ENCODE data around the gene ANKRD33B.

ANKRD33B gene

GRCh38 chr5:10666531-10667299 lies 102.8 kb downstream of the ANKRD33B start:
- H3K36me3 Mint-ChIP-seq, result no peaks in the 10 kb centered on the region
- no peak overlapping the region for H3K4me3 Mint-ChIP-seq
- no peaks in the 10 kb centered on the region for H3K9me3 Mint-ChIP-seq
- H3K27ac Mint-ChIP-seq, result no peak overlapping the region
- CTCF ChIA-PET, result interaction anchor here (1.2 kb wide), 1 partner anchor 10 kb away, joined by 4 read pairs; no protein-coding TSS in a partner anchor
- H3K27me3 Mint-ChIP-seq, result peaks cover 11% of the 10 kb centered on the region
- H3K4me1 Mint-ChIP-seq, result no peaks in the 10 kb centered on the region
- no peak for DNase-seq

GRCh38 chr5:10667431-10668057 lies 103.7 kb downstream of the ANKRD33B start:
- Mint-ChIP-seq H3K9me3 (no peaks in the 10 kb centered on the region), H3K4me3 (no peak overlapping the region), H3K27ac (no peak overlapping the region), H3K27me3 (peaks cover 9% of the 10 kb centered on the region), H3K4me1 (no peaks in the 10 kb centered on the region), H3K36me3 (no peaks in the 10 kb centered on the region)
- CTCF ChIA-PET, result no interaction called here
- DNase-seq, result no peak

GRCh38 chr5:10668697-10669096 lies 104.8 kb downstream of the ANKRD33B start:
- Mint-ChIP-seq H3K9me3 (no peaks in the 10 kb centered on the region), H3K4me3 (no peak overlapping the region), H3K27ac (no peak overlapping the region), H3K4me1 (no peaks in the 10 kb centered on the region), H3K27me3 (peaks cover 11% of the 10 kb centered on the region), H3K36me3 (no peaks in the 10 kb centered on the region)
- CTCF ChIA-PET, result interaction anchor here (0.6 kb wide), 1 partner anchor 85 kb away, joined by 3 read pairs; no protein-coding TSS in a partner anchor
- no peak for DNase-seq

- peaks cover 11% of the 10 kb centered on the region for H3K27me3 Mint-ChIP-seq
- H3K27ac Mint-ChIP-seq, result no peak overlapping the region
- H3K4me1 Mint-ChIP-seq, result no peaks in the 10 kb centered on the region
- no peaks in the 10 kb centered on the region for H3K36me3 Mint-ChIP-seq
- no peak for DNase-seq
- H3K4me3 Mint-ChIP-seq, result no peak overlapping the region
- CTCF ChIA-PET, result no interaction called here
- H3K9me3 Mint-ChIP-seq, result no peaks in the 10 kb centered on the region
These were observed 106.1 kb downstream of the ANKRD33B start for GRCh38 chr5:10669983-10670382.

- no peak overlapping the region for H3K27ac Mint-ChIP-seq
- no peak for DNase-seq
- H3K4me3 Mint-ChIP-seq, result no peak overlapping the region
- CTCF ChIA-PET, result no interaction called here
- H3K27me3 Mint-ChIP-seq, result peaks cover 11% of the 10 kb centered on the region
- no peaks in the 10 kb centered on the region for H3K36me3 Mint-ChIP-seq
- no peaks in the 10 kb centered on the region for H3K9me3 Mint-ChIP-seq
- H3K4me1 Mint-ChIP-seq, result no peaks in the 10 kb centered on the region
These were observed 107.5 kb downstream of the ANKRD33B start for GRCh38 chr5:10671041-10672008.

- Mint-ChIP-seq H3K27ac (no peak overlapping the region), H3K4me3 (no peak overlapping the region), H3K27me3 (peaks cover 11% of the 10 kb centered on the region), H3K9me3 (no peaks in the 10 kb centered on the region), H3K4me1 (no peaks in the 10 kb centered on the region), H3K36me3 (peaks cover 7% of the 10 kb centered on the region)
- no peak for DNase-seq
- CTCF ChIA-PET, result no interaction called here
These were observed 108.5 kb downstream of the ANKRD33B start for GRCh38 chr5:10672146-10673016.

- no peak for DNase-seq
- CTCF ChIA-PET, result no interaction called here
- Mint-ChIP-seq H3K4me1 (no peaks in the 10 kb centered on the region), H3K27ac (no peak overlapping the region), H3K36me3 (peaks cover 13% of the 10 kb centered on the region), H3K27me3 (peaks cover 11% of the 10 kb centered on the region), H3K4me3 (no peak overlapping the region), H3K9me3 (peaks cover 3% of the 10 kb centered on the region)
These were observed 109.1 kb downstream of the ANKRD33B start for GRCh38 chr5:10673017-10673389.

- Mint-ChIP-seq H3K9me3 (peaks cover 3% of the 10 kb centered on the region), H3K4me3 (no peak overlapping the region), H3K36me3 (peaks cover 14% of the 10 kb centered on the region), H3K27me3 (peaks cover 11% of the 10 kb centered on the region), H3K27ac (no peak overlapping the region), H3K4me1 (no peaks in the 10 kb centered on the region)
- peak; percentile 11 for DNase-seq
- CTCF ChIA-PET, result no interaction called here
These were observed 109.5 kb downstream of the ANKRD33B start for GRCh38 chr5:10673407-10673806.

- no peak overlapping the region for H3K27ac Mint-ChIP-seq
- no peak overlapping the region for H3K4me3 Mint-ChIP-seq
- peaks cover 17% of the 10 kb centered on the region for H3K36me3 Mint-ChIP-seq
- no peak for DNase-seq
- CTCF ChIA-PET, result no interaction called here
- H3K27me3 Mint-ChIP-seq, result peaks cover 11% of the 10 kb centered on the region
- peaks cover 3% of the 10 kb centered on the region for H3K9me3 Mint-ChIP-seq
- no peaks in the 10 kb centered on the region for H3K4me1 Mint-ChIP-seq
These were observed 110.2 kb downstream of the ANKRD33B start for GRCh38 chr5:10674096-10674495.

- Mint-ChIP-seq H3K27ac (no peak overlapping the region), H3K4me1 (no peaks in the 10 kb centered on the region), H3K27me3 (peaks cover 11% of the 10 kb centered on the region), H3K36me3 (peaks cover 18% of the 10 kb centered on the region), H3K9me3 (peaks cover 3% of the 10 kb centered on the region), H3K4me3 (no peak overlapping the region)
- CTCF ChIA-PET, result interaction anchor here (1.3 kb wide), 1 partner anchor 15 kb away, joined by 4 read pairs; no protein-coding TSS in a partner anchor
- no peak for DNase-seq
These were observed 110.7 kb downstream of the ANKRD33B start for GRCh38 chr5:10674582-10674981.

- CTCF ChIA-PET, result interaction anchor here (1.3 kb wide), 1 partner anchor 14 kb away, joined by 4 read pairs; no protein-coding TSS in a partner anchor
- H3K27me3 Mint-ChIP-seq, result peaks cover 11% of the 10 kb centered on the region
These were observed 111.4 kb downstream of the ANKRD33B start for GRCh38 chr5:10675177-10675700.

GRCh38 chr5:10676224-10676623 lies 112.4 kb downstream of the ANKRD33B start:
- Mint-ChIP-seq H3K4me3 (no peak overlapping the region), H3K4me1 (no peaks in the 10 kb centered on the region), H3K27me3 (peaks cover 6% of the 10 kb centered on the region), H3K9me3 (peaks cover 3% of the 10 kb centered on the region), H3K36me3 (peaks cover 30% of the 10 kb centered on the region), H3K27ac (no peak overlapping the region)
- DNase-seq, result no peak
- CTCF ChIA-PET, result no interaction called here

More at GRCh38 chr5:10675177-10675700, 111.4 kb downstream of the ANKRD33B start:
- no peaks in the 10 kb centered on the region for H3K4me1 Mint-ChIP-seq
- DNase-seq, result no peak
- peaks cover 3% of the 10 kb centered on the region for H3K9me3 Mint-ChIP-seq
- H3K27ac Mint-ChIP-seq, result no peak overlapping the region
- H3K4me3 Mint-ChIP-seq, result no peak overlapping the region
- peaks cover 24% of the 10 kb centered on the region for H3K36me3 Mint-ChIP-seq

- H3K36me3 Mint-ChIP-seq, result peaks cover 30% of the 10 kb centered on the region
- CTCF ChIA-PET, result no interaction called here
- H3K9me3 Mint-ChIP-seq, result peaks cover 3% of the 10 kb centered on the region
- H3K27ac Mint-ChIP-seq, result no peak overlapping the region
- peaks cover 4% of the 10 kb centered on the region for H3K27me3 Mint-ChIP-seq
- no peak overlapping the region for H3K4me3 Mint-ChIP-seq
- no peak for DNase-seq
- no peaks in the 10 kb centered on the region for H3K4me1 Mint-ChIP-seq
These were observed 113.1 kb downstream of the ANKRD33B start for GRCh38 chr5:10676946-10677345.

Measured in activated naive CD4-positive, alpha-beta T cell treated with anti-CD3 and anti-CD28 coated beads, Interleukin-2, amount 10 ng/mL, durations not matched to agents 7 days and 5 days (primary cell).